PFSK-1 (cell line): ENCODE data around the gene EFCAB11.

Experiments
- POLR2AphosphoS5 ChIP-seq: IDR thresholded peaks from 2 replicates; pipeline ENCODE4 v1.6.1; 2012; ENCODE audit warnings: low read depth, mild to moderate bottlenecking, control low read depth, low read length, moderate library complexity
- REST ChIP-seq, 2 experiments: IDR thresholded peaks; 2 replicates each; pipeline versions ENCODE4 v1.6.1 to v1.8.0; 2011 to 2012; ENCODE audit warnings: low read depth in 2 of 2, low read length in 2 of 2, control low read depth in 1 of 2, inconsistent platforms in 1 of 2, mild to moderate bottlenecking in 1 of 2, moderate library complexity in 1 of 2; ENCODE audit not compliant: insufficient read depth in 1 of 2
- SIN3A ChIP-seq: IDR thresholded peaks from 2 replicates; pipeline ENCODE4 v1.6.1; 2012; ENCODE audit warnings: mild to moderate bottlenecking, low read length, moderate library complexity, borderline replicate concordance; ENCODE audit not compliant: insufficient read depth
- TAF1 ChIP-seq: IDR thresholded peaks from 2 replicates; pipeline ENCODE4 v1.6.1; 2012; ENCODE audit warnings: low read length, control low read depth, borderline replicate concordance; ENCODE audit not compliant: insufficient read depth

- TF ChIP-seq REST (IDR thresholded peaks at IDR 0.05; ENCODE audit: insufficient read depth in 1 of 2, low read depth in 2 of 2, low read length in 2 of 2) (no peak), SIN3A (no peak), POLR2AphosphoS5 (no peak), TAF1 (no peak)
Observed at GRCh38 chr14:89959853-89960445, 5.4 kb upstream of the EFCAB11 start.
